HepG2 (cell line): ENCODE measurements around the gene TNFRSF6B. TPM values are rescaled to one million over a fixed set of nuclear protein-coding genes. Genes with fewer than 3 reads are reported as not detected.

Source experiments
- GTF3A ChIP-seq: sonication (generic); formaldehyde crosslinking; conservative IDR thresholded peaks from 2 replicates; pipeline ENCODE4 v1.4.0; 2020; ENCODE audit warnings: mild to moderate bottlenecking, missing genetic modification reagents
- HMGXB3 ChIP-seq: sonication (generic); formaldehyde crosslinking; IDR thresholded peaks from 2 replicates; pipeline ENCODE4 v1.4.0; 2020; ENCODE audit warnings: missing genetic modification reagents, borderline replicate concordance
- PTBP1 ChIP-seq: fragments of 200-400 bp; formaldehyde crosslinking; IDR thresholded peaks from 2 replicates; pipeline ENCODE4 v1.6.1; 2018; ENCODE audit warnings: low read length, low read depth; ENCODE audit not compliant: poor library complexity, severe bottlenecking
- RERE ChIP-seq: IDR thresholded peaks from 2 replicates; pipeline ENCODE4 v1.6.1; 2016; ENCODE audit warnings: low read depth, missing genetic modification reagents, missing compliant biosample characterization
- TBX2 ChIP-seq: sonication (generic); formaldehyde crosslinking; IDR thresholded peaks from 2 replicates; pipeline ENCODE4 v1.5.0; 2020; ENCODE audit warnings: missing genetic modification reagents, mild to moderate bottlenecking, borderline replicate concordance
- TCF12 ChIP-seq, 2 experiments: fragments of 450-650 bp in 1 of 2; sonication (generic) in 1 of 2; formaldehyde crosslinking in 1 of 2; IDR thresholded peaks; 2 replicates each; pipeline versions ENCODE4 v1.6.1 to v1.8.0; 2017 to 2022; ENCODE audit warnings: antibody characterized with exemption in 1 of 2, mild to moderate bottlenecking in 1 of 2, missing genetic modification reagents in 1 of 2, moderate library complexity in 1 of 2
- ZBTB21 ChIP-seq: sonication (generic); formaldehyde crosslinking; IDR thresholded peaks from 2 replicates; pipeline ENCODE4 v1.4.0; 2020; ENCODE audit warnings: missing genetic modification reagents
- ZFP36 ChIP-seq: fragments of 150-350 bp; IDR thresholded peaks from 2 replicates; pipeline ENCODE4 v1.6.1; 2018; ENCODE audit warnings: borderline replicate concordance, low read length, low read depth; ENCODE audit not compliant: partially characterized antibody
- ZKSCAN5 ChIP-seq: sonication (generic); formaldehyde crosslinking; IDR thresholded peaks from 2 replicates; pipeline ENCODE4 v1.5.1; 2020; ENCODE audit warnings: mild to moderate bottlenecking, missing genetic modification reagents
- ZNF264 ChIP-seq: sonication (generic); formaldehyde crosslinking; IDR thresholded peaks from 2 replicates; pipeline ENCODE4 v1.4.0; 2020; ENCODE audit warnings: missing genetic modification reagents
- ZNF484 ChIP-seq: sonication (generic); formaldehyde crosslinking; IDR thresholded peaks from 2 replicates; pipeline ENCODE4 v1.5.1; 2020; ENCODE audit warnings: mild to moderate bottlenecking, low read depth, missing genetic modification reagents, borderline replicate concordance
- ZSCAN5A ChIP-seq: sonication (generic); formaldehyde crosslinking; IDR thresholded peaks from 2 replicates; pipeline ENCODE4 v1.8.0; 2022; ENCODE audit warnings: mild to moderate bottlenecking, missing genetic modification reagents, borderline replicate concordance
- polyA plus RNA-seq, 8 experiments: library from polyadenylated mRNA; depleted of rRNA in 3 of 8; stranded (reverse) in 7 of 8; unstranded in 1 of 8; fragments of >200 nt; fragmentation: Illumina TruSeq in 4 of 8; extraction: Trizol in 4 of 8; gene quantifications; 2 replicates each; pipeline versions ENCODE4 v1.2.1 to v1.2.3, GENCODE V29; 2011 to 2016; ENCODE audit warnings: low read depth in 4 of 8, missing spikeins in 1 of 8, mixed read lengths in 1 of 8; ENCODE audit not compliant: insufficient read depth in 1 of 8
- total RNA-seq, 5 experiments: library from RNA; depleted of rRNA; stranded (reverse); fragments of >200 nt; fragmentation: Illumina TruSeq; extraction: Trizol; gene quantifications; 2 replicates each; pipeline ENCODE4 v1.2.3, GENCODE V29; 2016; ENCODE audit warnings: low read depth in 1 of 5
- TF ChIP-seq, protein P1 (sequence below): IDR thresholded peaks from 2 replicates; pipeline ENCODE4 v1.6.1; 2016; ENCODE audit warnings: low read depth, borderline replicate concordance
- TF ChIP-seq, protein P2 (sequence below): sonication (generic); formaldehyde crosslinking; IDR thresholded peaks from 2 replicates; pipeline ENCODE4 v1.8.1; 2023; ENCODE audit warnings: mild to moderate bottlenecking, inconsistent platforms, moderate library complexity, missing genetic modification reagents, borderline replicate concordance

TNFRSF6B gene
- total and polyA plus RNA-seq, 2 of the 13 experiments (the other 11 are each of a cell fraction or from before 2014, with no cell fraction given) = 0.24 TPM; not detected in 1

- TF ChIP-seq HMGXB3 (CRISPR knock-in tag) = no peak
- TF ChIP-seq ZNF264 (CRISPR knock-in tag) = no peak; the same call in 1 of the 2 replicates
- peak; percentile 52; the same call in 1 of the 2 replicates for TF ChIP-seq ZKSCAN5 (CRISPR knock-in tag)
- TF ChIP-seq ZFP36 = no peak
- TF ChIP-seq GTF3A = 0 out of 2 replicates have a peak, but pooled peaks have one; percentile 45
- TF ChIP-seq ZSCAN5A = no peak
- no peak for TF ChIP-seq PTBP1
- no peak for TF ChIP-seq TBX2 (CRISPR knock-in tag)
- TF ChIP-seq TCF12 (IDR thresholded peaks at IDR 0.05) = no peak
- no peak for TF ChIP-seq TCF12 (CRISPR knock-in tag; IDR thresholded peaks at IDR 0.05)
- TF ChIP-seq, protein P1, sequence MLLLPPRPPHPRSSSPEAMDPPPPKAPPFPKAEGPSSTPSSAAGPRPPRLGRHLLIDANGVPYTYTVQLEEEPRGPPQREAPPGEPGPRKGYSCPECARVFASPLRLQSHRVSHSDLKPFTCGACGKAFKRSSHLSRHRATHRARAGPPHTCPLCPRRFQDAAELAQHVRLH (CRISPR knock-in tag) = no peak
- TF ChIP-seq, protein P2, sequence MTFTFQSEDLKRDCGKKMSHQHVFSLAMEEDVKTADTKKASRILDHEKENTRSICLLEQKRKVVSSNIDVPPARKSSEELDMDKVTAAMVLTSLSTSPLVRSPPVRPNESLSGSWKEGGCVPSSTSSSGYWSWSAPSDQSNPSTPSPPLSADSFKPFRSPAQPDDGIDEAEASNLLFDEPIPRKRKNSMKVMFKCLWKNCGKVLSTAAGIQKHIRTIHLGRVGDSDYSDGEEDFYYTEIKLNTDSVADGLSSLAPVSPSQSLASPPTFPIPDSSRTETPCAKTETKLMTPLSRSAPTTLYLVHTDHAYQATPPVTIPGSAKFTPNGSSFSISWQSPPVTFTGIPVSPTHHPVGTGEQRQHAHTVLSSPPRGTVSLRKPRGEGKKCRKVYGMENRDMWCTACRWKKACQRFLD = 0 out of 2 replicates have a peak, but pooled peaks have one; percentile 65
- no peak for TF ChIP-seq ZBTB21 (CRISPR knock-in tag)
- no peak for TF ChIP-seq RERE (CRISPR knock-in tag)
- TF ChIP-seq ZNF484 (CRISPR knock-in tag) = no peak
Measured at GRCh38 chr20:63708301-63709148, 12.1 kb downstream of the TNFRSF6B start (continued).
